SK-N-MC (cell line): ENCODE data around the gene TMPRSS4.

Source experiments
- DNase-seq: peaks from one replicate; pipeline ENCODE4 v3.0.0-alpha.2; 2011; ENCODE audit warnings: low read depth, low spot score
- H3K27ac ChIP-seq: fragments of 200-600 bp; sonication (generic); 2 replicates; pipeline ENCODE4 v1.5.1; 2016; ENCODE audit warnings: mixed run types
- H3K36me3 ChIP-seq: fragments of 200-600 bp; sonication (generic); 2 replicates; pipeline ENCODE4 v1.6.1; 2017; ENCODE audit warnings: antibody characterized with exemption, low read length, mixed read lengths; ENCODE audit not compliant: insufficient read depth
- H3K4me3 ChIP-seq: fragments of 200-600 bp; sonication (generic); 2 replicates; pipeline ENCODE4 v1.5.1; 2016
- H3K9ac ChIP-seq: fragments of 200-600 bp; sonication (generic); 2 replicates; pipeline ENCODE4 v1.8.0; 2017; ENCODE audit warnings: mixed run types, mixed read lengths; ENCODE audit not compliant: insufficient read length
- H3K9me3 ChIP-seq: fragments of 200-600 bp; sonication (generic); 2 replicates; pipeline ENCODE4 v1.6.1; 2017; ENCODE audit warnings: low read depth, mild to moderate bottlenecking, antibody characterized with exemption, low read length, moderate library complexity, mixed read lengths
- EZH2 ChIP-seq: fragments of 200-600 bp; sonication (generic); IDR thresholded peaks from one replicate; pipeline ENCODE4 v1.6.1; 2017; ENCODE audit warnings: antibody characterized with exemption
- FOXP2 ChIP-seq: optimal IDR thresholded peaks from 2 replicates; pipeline ENCODE3; 2011; ENCODE audit warnings: mild to moderate bottlenecking, moderate library complexity; ENCODE audit not compliant: insufficient read depth; ENCODE audit errors: extremely low read length, control extremely low read depth
- POLR2AphosphoS5 ChIP-seq: IDR thresholded peaks from 2 replicates; pipeline ENCODE4 v1.6.1; 2012; ENCODE audit warnings: mild to moderate bottlenecking, low read depth, low read length, borderline replicate concordance

TMPRSS4 gene

DNA sequence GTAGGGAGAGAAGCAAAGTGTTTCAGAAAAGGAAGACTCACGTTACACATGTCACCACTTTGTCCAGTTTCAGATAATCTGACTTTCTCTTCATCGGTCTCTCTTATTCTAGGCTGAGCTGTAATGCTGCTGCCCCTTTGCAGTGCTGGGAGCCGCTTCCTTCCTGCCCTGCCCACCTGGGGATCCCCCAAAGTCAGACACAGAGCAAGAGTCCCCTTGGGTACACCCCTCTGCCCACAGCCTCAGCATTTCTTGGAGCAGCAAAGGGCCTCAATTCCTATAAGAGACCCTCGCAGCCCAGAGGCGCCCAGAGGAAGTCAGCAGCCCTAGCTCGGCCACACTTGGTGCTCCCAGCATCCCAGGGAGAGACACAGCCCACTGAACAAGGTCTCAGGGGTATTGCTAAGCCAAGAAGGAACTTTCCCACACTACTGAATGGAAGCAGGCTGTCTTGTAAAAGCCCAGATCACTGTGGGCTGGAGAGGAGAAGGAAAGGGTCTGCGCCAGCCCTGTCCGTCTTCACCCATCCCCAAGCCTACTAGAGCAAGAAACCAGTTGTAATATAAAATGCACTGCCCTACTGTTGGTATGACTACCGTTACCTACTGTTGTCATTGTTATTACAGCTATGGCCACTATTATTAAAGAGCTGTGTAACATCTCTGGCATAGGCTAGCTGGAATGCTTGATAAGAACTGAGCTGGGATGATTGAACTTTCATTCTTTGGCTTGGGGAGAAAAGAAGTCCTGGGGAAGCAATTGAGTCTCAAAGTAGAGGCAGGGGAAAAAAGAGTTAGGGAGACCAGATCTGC lies 41.1 kb downstream of the TMPRSS4 start:
- H3K9ac ChIP-seq: no peak overlapping the region
- no peaks in the 10 kb centered on the region for H3K36me3 ChIP-seq
- no peaks in the 10 kb centered on the region for H3K9me3 ChIP-seq
- no peak for TF ChIP-seq POLR2AphosphoS5
- no peak for TF ChIP-seq FOXP2
- no peak for TF ChIP-seq EZH2
- H3K4me3 ChIP-seq: no peak overlapping the region
- H3K27ac ChIP-seq: no peak overlapping the region
- DNase-seq: no peak

- Histone ChIP-seq H3K36me3 (no peaks in the 10 kb centered on the region), H3K9me3 (no peaks in the 10 kb centered on the region), H3K27ac (no peak overlapping the region), H3K4me3 (no peak overlapping the region), H3K9ac (no peak overlapping the region)
- DNase-seq: no peak
- TF ChIP-seq FOXP2: no peak
- TF ChIP-seq EZH2: no peak
- no peak for TF ChIP-seq POLR2AphosphoS5
These were observed 43.9 kb downstream of the TMPRSS4 start for GRCh38 chr11:118120793-118121192.

- H3K36me3 ChIP-seq: no peaks in the 10 kb centered on the region
- TF ChIP-seq FOXP2: no peak
- TF ChIP-seq EZH2: no peak
- no peak for TF ChIP-seq POLR2AphosphoS5
These were observed 48.2 kb downstream of the TMPRSS4 start for GRCh38 chr11:118124929-118125535.

GRCh38 chr11:118126082-118126838 lies 49.4 kb downstream of the TMPRSS4 start:
- H3K27ac ChIP-seq: no peak overlapping the region
- TF ChIP-seq FOXP2: no peak
- no peak for TF ChIP-seq POLR2AphosphoS5
- TF ChIP-seq EZH2: no peak
- DNase-seq: no peak
- no peak overlapping the region for H3K9ac ChIP-seq
- no peaks in the 10 kb centered on the region for H3K9me3 ChIP-seq
- H3K4me3 ChIP-seq: no peak overlapping the region
- no peaks in the 10 kb centered on the region for H3K36me3 ChIP-seq

More at GRCh38 chr11:118124929-118125535, 48.2 kb downstream of the TMPRSS4 start:
- H3K9ac ChIP-seq: no peak overlapping the region
- H3K27ac ChIP-seq: no peak overlapping the region
- no peak overlapping the region for H3K4me3 ChIP-seq
- no peak for DNase-seq
- H3K9me3 ChIP-seq: no peaks in the 10 kb centered on the region

DNA sequence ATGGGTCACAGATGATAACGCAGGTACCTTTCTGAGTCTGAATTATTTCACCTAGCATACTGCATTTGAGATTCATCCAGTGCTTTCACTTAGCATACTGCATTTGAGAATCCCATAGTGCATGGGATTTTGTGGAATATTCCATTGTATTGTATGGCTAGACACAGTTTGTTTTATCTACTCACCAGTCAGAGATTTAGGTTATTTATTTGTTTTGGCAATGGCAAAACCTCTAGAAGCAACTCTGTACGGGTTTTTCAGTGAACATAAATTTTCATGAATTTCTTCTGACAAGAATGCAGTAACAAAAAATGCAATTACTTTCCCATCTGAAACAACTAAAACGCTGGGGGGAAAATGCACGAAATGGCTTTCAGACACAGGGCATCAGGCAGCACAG lies 51.4 kb downstream of the TMPRSS4 start:
- Histone ChIP-seq H3K9ac (no peak overlapping the region), H3K36me3 (no peaks in the 10 kb centered on the region), H3K27ac (no peak overlapping the region), H3K4me3 (no peak overlapping the region), H3K9me3 (no peaks in the 10 kb centered on the region)
- TF ChIP-seq FOXP2: no peak
- TF ChIP-seq EZH2: no peak
- TF ChIP-seq POLR2AphosphoS5: no peak
- DNase-seq: no peak

- no peak for DNase-seq
- Histone ChIP-seq H3K4me3 (no peak overlapping the region), H3K36me3 (no peaks in the 10 kb centered on the region), H3K27ac (no peak overlapping the region), H3K9ac (no peak overlapping the region), H3K9me3 (no peaks in the 10 kb centered on the region)
- TF ChIP-seq FOXP2 (no peak), EZH2 (no peak), POLR2AphosphoS5 (no peak)
These were observed 52.0 kb downstream of the TMPRSS4 start for GRCh38 chr11:118128721-118129470.

- Histone ChIP-seq H3K9me3 (no peaks in the 10 kb centered on the region), H3K36me3 (no peaks in the 10 kb centered on the region), H3K9ac (no peak overlapping the region), H3K27ac (no peak overlapping the region), H3K4me3 (no peak overlapping the region)
- DNase-seq: no peak
- no peak for TF ChIP-seq FOXP2
- no peak for TF ChIP-seq POLR2AphosphoS5
- no peak for TF ChIP-seq EZH2
These were observed 52.7 kb downstream of the TMPRSS4 start for GRCh38 chr11:118129471-118130172.
